Forelimb muscle (tissue), 1 donor: ENCODE results near the gene CNDP1. TPM values are rescaled to one million over a fixed set of nuclear protein-coding genes. Genes with fewer than 3 reads are reported as not detected.

Experiments used
- DNase-seq: peaks from one replicate; pipeline ENCODE4 v3.0.0-alpha.2; 2013; ENCODE audit warnings: low read depth
- polyA plus RNA-seq: library from polyadenylated mRNA; unstranded; fragments of 120-200 nt; gene quantifications from one replicate; pipeline ENCODE4 v1.2.1, GENCODE V29; 2013; ENCODE audit not compliant: insufficient read length

The CNDP1 gene
- polyA plus RNA-seq, 1 donor: 0.13 TPM

GRCh38 chr18:74625157-74625556, 90.9 kb downstream of the CNDP1 start:
- no peak for DNase-seq

- no peak for DNase-seq
Measured at GRCh38 chr18:74626049-74626874, 92.0 kb downstream of the CNDP1 start.

GRCh38 chr18:74630804-74631203, 96.5 kb downstream of the CNDP1 start:
- DNase-seq: no peak

- DNase-seq: no peak
Measured at GRCh38 chr18:74631212-74631611, 96.9 kb downstream of the CNDP1 start.

- DNase-seq: no peak
Measured at GRCh38 chr18:74631623-74632350, 97.5 kb downstream of the CNDP1 start.

DNA sequence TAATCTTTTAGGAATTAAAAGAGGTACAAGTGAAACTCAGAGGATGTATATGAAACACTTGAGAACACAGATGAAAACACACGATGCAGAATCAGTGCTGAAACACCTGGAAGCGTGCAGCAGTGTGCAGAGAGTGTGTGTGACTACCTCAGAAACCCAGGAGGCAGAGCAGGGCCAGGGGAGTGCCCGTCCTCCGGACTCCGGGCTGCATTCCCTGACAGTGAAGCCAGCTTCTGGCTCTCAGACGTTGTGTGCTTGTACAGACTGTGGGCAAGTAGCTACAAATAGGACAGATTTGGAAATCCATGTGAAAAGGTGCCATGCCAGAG, 98.0 kb downstream of the CNDP1 start:
- DNase-seq: no peak

GRCh38 chr18:74632856-74633255, 98.6 kb downstream of the CNDP1 start:
- DNase-seq: no peak

- DNase-seq: no peak
Measured at GRCh38 chr18:74633652-74634352, 99.5 kb downstream of the CNDP1 start.

DNA sequence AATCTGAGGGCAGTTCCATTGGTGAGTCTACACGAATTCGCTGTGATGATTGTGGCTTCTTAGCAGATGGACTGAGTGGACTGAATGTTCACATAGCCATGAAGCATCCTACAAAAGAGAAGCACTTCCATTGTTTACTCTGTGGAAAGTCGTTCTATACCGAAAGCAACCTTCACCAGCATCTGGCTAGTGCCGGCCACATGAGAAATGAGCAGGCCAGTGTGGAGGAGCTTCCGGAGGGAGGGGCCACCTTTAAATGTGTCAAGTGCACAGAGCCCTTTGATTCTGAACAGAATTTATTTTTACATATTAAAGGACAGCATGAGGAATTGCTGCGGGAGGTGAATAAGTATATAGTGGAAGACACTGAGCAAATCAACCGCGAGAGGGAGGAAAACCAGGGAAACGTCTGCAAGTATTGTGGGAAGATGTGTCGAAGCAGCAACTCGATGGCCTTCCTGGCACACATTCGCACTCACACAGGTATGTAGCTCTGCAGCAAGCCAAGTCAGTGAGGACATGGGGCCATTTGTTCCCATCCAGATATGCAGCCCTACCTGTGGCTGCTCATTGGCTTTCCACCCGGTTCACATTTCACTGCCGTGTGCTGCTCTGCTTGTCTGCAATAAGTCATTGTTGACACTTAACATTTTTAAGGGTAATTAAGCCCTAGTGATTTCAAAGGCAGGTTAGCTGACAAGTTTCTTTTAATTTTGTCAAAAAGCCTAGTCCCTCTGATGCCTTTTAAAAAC, 101.1 kb downstream of the CNDP1 start:
- no peak for DNase-seq

Other genes starting within 250 kb of the CNDP1 start
- 22.8 TPM for gene CYB5A, start 242.5 kb upstream of the CNDP1 start, polyA plus RNA-seq
- gene C18orf63, start 218.7 kb upstream of the CNDP1 start, polyA plus RNA-seq: not detected
- 12.8 TPM for gene DIPK1C, start 77.2 kb upstream of the CNDP1 start, polyA plus RNA-seq
- 52.8 TPM for gene CNDP2, start 38.1 kb upstream of the CNDP1 start, polyA plus RNA-seq
- 5.8 TPM for gene ZNF407, start 63.4 kb downstream of the CNDP1 start, polyA plus RNA-seq